ENCODE measurements around the gene PFKFB4.
A peak's percentile ranks its signal among the peaks of the same experiment; 100 is the strongest.
"Not testable (repeated sequence)": the region's sequence is repeated elsewhere in the genome, so short reads cannot be mapped to it uniquely, and the experiment has no call there.

Gene PFKFB4

GRCh38 chr3:48530701-48531100, 25.9 kb downstream of the PFKFB4 start:
- DNase-seq (ENCODE audit: low spot score) = not testable (repeated sequence)

DNA sequence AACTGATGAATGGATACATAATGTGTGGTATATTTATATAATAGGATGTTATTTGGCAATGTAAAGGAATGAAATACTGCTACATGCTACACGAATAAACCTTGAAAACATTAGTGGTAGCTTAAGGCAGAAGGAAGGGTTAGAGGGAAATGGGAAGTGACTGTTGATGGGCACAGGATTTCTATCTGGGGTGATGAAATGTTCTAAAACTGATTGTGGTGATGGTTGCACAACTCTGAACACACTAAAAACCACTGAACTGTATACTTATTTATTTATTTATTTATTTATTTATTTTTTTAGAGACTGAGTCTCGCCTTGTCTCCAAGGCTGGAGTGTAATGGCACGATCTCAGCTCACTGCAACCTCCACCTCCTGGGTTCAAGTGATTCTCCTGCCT, 27.8 kb downstream of the PFKFB4 start:
- DNase-seq (ENCODE audit: low spot score) = no peak

- no peak for DNase-seq (ENCODE audit: low spot score)
Measured at GRCh38 chr3:48528048-48528447, 28.6 kb downstream of the PFKFB4 start.

DNA sequence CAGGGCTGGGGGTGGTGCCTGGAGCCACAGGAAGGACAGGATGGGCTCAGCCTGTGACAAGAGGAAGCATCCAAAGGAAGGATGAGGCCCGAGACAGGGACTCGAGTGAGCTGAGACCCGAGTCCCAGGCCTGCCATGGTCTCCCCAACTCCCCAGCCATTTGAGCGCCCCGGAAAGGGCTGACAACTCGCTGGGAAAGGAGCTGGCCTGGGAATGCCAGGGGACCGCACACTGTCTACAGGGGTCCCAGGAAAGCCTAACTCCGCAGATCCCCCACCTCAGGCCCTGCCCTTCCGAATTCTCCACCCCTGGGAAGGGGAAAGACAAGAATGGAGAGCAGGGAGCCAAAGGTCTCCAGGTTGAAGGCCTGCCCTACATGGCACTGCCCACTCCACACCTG, 31.6 kb downstream of the PFKFB4 start:
- no peak for DNase-seq (ENCODE audit: low spot score)

DNA sequence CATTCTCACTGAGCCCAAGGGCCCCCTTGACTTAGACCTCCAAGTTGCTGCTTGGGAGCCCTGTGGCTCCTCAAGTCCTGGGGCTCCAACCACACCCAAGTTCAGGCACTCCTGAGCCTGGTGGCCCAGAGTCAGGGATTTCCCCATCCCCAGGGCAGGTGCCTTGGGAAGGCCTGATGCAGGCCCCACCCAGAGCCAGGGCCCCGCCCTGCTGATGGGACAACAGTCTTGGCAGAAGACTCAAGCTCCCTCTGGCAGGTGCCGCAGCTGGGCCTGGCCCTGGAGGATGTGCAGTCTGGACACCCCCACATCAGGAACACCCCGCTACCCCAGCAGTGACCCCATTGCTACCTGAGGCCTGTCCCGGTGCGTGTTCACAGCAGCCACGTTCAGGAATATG, 35.0 kb downstream of the PFKFB4 start:
- no peak for DNase-seq (ENCODE audit: low spot score)

- DNase-seq (ENCODE audit: low spot score) = no peak
Measured at GRCh38 chr3:48519277-48519643, 37.3 kb downstream of the PFKFB4 start.

GRCh38 chr3:48518638-48519276, 37.8 kb downstream of the PFKFB4 start:
- no peak for DNase-seq (ENCODE audit: low spot score)

GRCh38 chr3:48518069-48518468, 38.5 kb downstream of the PFKFB4 start:
- no peak for DNase-seq (ENCODE audit: low spot score)

DNA sequence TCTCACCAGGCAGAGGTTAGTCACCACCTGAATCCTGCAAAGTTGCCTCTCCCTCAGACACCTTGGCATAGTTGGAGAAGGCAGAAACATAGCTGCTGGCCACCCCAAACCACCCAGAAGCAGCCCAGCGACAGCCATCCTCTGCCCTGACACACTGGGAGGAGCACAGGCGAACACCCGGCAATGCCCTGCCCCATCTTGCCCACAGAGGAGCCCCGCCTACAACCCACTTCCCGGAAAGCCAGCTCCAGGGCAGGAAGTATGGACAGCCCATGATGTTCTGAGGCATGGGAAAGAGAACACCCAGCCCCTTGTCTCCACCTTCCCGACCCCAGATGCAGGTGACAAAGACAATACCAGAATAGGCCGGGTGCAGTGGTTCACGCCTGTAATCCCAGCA, 40.0 kb downstream of the PFKFB4 start:
- DNase-seq (ENCODE audit: low spot score) = no peak

DNA sequence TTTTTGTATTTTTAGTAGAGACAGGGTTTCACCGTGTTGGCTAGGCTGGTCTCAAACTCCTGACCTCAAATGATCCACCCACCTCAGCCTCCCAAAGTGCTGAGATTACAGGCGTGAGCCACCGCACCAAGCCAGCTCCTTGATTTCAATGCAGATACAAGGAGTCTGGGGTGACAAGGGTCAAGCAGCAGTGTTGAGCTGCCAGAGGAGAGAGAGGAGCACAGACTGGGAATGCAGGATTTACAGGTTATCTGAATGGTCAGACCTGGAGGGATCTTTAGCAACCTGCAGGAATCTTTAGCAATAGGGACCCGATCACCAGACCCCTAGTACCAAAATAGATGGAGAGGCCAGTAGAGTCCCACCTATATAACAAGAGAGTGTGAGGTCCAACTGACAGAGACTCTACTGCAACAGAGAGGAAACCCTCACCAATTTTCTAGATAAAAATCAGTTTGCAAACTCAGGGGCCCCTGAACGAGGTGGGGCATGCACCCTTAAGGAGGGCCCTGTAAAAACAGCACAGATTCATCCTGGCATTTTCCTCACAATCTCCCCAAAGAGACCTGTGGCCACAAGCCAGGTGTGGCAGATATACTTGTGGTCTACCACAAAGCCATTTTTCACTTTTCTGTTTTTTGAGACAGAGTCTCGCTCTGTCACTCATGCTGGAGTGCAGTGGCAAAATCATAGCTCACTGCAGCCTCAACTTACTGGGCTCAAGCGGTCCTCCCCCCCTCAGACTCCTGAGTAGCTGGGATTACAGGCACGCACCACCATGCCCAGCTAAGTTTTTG, 42.0 kb downstream of the PFKFB4 start:
- no peak for DNase-seq (ENCODE audit: low spot score)

GRCh38 chr3:48511551-48511950, 45.1 kb downstream of the PFKFB4 start:
- DNase-seq (ENCODE audit: low spot score) = no peak

GRCh38 chr3:48507256-48508061, 49.1 kb downstream of the PFKFB4 start:
- peak; percentile 63 for DNase-seq (ENCODE audit: low spot score)

GRCh38 chr3:48505968-48506504, 50.6 kb downstream of the PFKFB4 start:
- DNase-seq (ENCODE audit: low spot score) = no peak

DNA sequence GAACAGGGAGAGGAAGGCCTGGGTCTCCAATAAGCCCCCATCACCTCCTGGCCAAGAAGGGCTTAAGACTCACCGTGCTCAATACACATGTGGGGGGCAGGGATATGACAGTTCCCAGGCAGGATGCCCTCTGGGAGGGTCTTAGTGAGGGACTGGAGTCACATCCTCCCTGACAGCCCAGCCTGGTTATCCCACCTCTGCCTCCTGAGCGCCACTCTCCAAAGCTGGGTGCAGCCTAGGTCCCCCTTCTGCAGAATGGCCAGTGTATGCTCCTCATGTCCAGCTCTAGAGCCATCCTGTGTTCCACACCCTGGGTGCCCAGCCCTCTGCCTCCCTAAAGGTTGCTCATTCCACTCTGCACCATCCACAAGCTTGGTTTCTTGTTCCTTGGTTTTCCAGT, 51.5 kb downstream of the PFKFB4 start:
- DNase-seq (ENCODE audit: low spot score) = no peak

DNA sequence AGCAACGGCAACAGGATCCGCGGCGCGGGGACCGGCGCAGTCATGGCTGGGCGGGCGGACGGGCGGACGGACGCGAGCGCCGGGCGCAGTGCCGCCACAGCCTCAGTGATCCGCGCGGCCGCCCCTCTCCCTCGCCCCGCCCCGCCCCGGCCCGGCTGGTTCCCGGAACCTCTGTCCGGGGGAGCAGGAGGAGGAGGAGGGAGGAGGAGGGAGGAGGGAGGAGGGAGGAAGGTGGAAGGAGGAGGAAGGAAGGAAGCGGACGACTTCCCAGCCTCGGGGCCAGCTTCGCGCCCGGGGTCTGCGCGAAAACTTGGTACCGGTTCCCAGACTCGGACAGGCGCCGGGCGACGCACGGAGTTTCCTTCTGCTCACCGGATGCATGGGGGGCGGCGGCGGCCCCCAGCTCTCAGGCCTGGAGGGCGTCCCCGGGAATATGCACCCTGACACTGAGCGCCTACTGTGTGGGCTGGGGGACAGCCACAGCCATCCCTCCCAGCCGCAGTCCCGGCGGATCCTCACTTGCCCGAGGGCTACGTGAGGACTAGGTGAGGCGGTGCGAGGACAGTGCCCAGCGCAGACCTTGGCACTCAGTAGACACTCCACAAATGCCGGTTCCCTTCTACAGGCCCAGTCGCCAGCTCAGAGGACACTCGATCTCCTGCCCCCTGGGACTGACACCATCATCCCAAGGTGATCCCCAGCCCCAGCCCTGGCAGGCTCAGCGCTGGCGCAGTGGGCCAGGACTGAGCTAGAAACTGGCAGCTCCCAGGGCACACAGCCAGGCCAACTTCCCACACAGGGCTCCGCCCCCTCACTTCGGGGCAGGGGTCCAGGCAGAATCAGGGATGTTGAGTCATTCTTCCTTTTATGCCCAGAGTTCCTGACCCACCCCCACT, 52.3 kb downstream of the PFKFB4 start, which contains the start of gene SHISA5:
SHISA5 (minus strand) TSS at position 124 of the 896 bp plus-strand sequence; CDS start at position 44, 80 bp downstream.
- peak; percentile 64 for DNase-seq (ENCODE audit: low spot score)

- DNase-seq (ENCODE audit: low spot score) = no peak
Measured at GRCh38 chr3:48503401-48504050, 53.1 kb downstream of the PFKFB4 start.

DNA sequence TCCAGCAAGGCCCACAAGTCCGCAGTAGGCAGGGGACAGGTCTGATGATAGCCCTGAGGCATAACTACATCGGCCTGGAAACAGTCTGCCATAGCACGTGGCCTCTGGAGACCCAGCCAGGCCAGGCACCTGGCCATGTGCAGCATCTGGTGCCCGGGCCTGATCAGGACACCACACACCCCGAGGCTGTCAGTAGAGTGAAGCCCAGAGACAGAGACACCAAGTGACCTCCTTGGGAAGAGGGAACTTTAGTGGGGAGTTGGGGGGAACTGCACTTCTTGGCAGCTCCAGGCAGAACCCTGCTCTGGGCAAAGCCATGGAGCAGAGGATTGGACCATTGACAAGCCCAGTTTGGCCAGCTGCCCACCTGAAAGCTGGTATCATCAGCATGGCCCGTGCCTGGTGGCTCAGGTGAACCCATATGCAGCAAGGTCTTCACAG, 53.9 kb downstream of the PFKFB4 start:
- DNase-seq (ENCODE audit: low spot score) = no peak

GRCh38 chr3:48502121-48502520, 54.5 kb downstream of the PFKFB4 start:
- DNase-seq (ENCODE audit: low spot score) = no peak

GRCh38 chr3:48501196-48501595, 55.4 kb downstream of the PFKFB4 start:
- DNase-seq (ENCODE audit: low spot score) = no peak

- DNase-seq (ENCODE audit: low spot score) = no peak
Measured at GRCh38 chr3:48500656-48501055, 55.9 kb downstream of the PFKFB4 start.

GRCh38 chr3:48493203-48493501, 63.5 kb downstream of the PFKFB4 start:
- DNase-seq (ENCODE audit: low spot score) = no peak

Data from germinal center (tissue), 1 donor.